Astrocyte (in vitro differentiated cells and primary cell): ENCODE measurements around the gene DHX29. TPM values are rescaled to one million over a fixed set of nuclear protein-coding genes. Genes with fewer than 3 reads are reported as not detected.

Source experiments
- DNase-seq: peaks from one replicate; pipeline ENCODE4 v3.0.0-alpha.2; 2010; ENCODE audit warnings: low read depth
- FAIRE-seq: peaks from 2 replicates; lab custom pipeline; 2011; peaks lifted over from hg19 to GRCh38; lab: Jason Lieb, UNC
- H2AFZ ChIP-seq: 2 replicates; pipeline ENCODE4 v1.6.0; 2012; ENCODE audit warnings: low read depth, low read length, inconsistent platforms
- H3K27ac ChIP-seq: 2 replicates; pipeline ENCODE4 v1.5.1; 2011; ENCODE audit warnings: low read depth, low read length, inconsistent platforms
- H3K27me3 ChIP-seq: 2 replicates; pipeline ENCODE4 v1.6.0; 2011; ENCODE audit warnings: low read length, inconsistent platforms; ENCODE audit not compliant: insufficient read depth
- H3K36me3 ChIP-seq: 2 replicates; pipeline ENCODE4 v1.5.1; 2011; ENCODE audit warnings: low read length, inconsistent platforms; ENCODE audit not compliant: insufficient read depth
- H3K4me1 ChIP-seq: 2 replicates; pipeline ENCODE4 v1.5.1; 2011; ENCODE audit warnings: low read length, inconsistent platforms; ENCODE audit not compliant: insufficient read depth
- H3K4me2 ChIP-seq: 2 replicates; pipeline ENCODE4 v1.6.0; 2012; ENCODE audit warnings: low read length, inconsistent platforms
- H3K4me3 ChIP-seq: 2 replicates; pipeline ENCODE4 v1.5.1; 2011; ENCODE audit warnings: low read depth, mild to moderate bottlenecking, low read length, inconsistent platforms; ENCODE audit not compliant: insufficient read depth
- H3K79me2 ChIP-seq: 2 replicates; pipeline ENCODE4 v1.6.0; 2012; ENCODE audit warnings: mild to moderate bottlenecking, low read length, inconsistent platforms; ENCODE audit not compliant: insufficient read depth
- H3K9ac ChIP-seq: 2 replicates; pipeline ENCODE4 v1.6.0; 2012; ENCODE audit warnings: mild to moderate bottlenecking, low read length, inconsistent platforms
- H3K9me3 ChIP-seq: 2 replicates; pipeline ENCODE4 v1.5.1; 2012; ENCODE audit warnings: low read depth, mild to moderate bottlenecking, low read length, inconsistent platforms; ENCODE audit not compliant: insufficient read depth
- H4K20me1 ChIP-seq: 2 replicates; pipeline ENCODE4 v1.6.0; 2012; ENCODE audit warnings: low read length, inconsistent platforms; ENCODE audit not compliant: insufficient read depth
- H3K27ac Mint-ChIP-seq: one replicate; pipeline ENCODE4 v1.8.0; 2021; ENCODE audit warnings: mild to moderate bottlenecking, mixed read lengths; ENCODE audit not compliant: unreplicated experiment
- H3K27me3 Mint-ChIP-seq: one replicate; pipeline ENCODE4 v1.8.0; 2021; ENCODE audit warnings: low read depth, mixed read lengths; ENCODE audit not compliant: unreplicated experiment
- H3K36me3 Mint-ChIP-seq: one replicate; pipeline ENCODE4 v1.8.0; 2021; ENCODE audit warnings: low read depth, mixed read lengths; ENCODE audit not compliant: unreplicated experiment
- H3K4me1 Mint-ChIP-seq: one replicate; pipeline ENCODE4 v1.8.0; 2021; ENCODE audit warnings: low read depth, mixed read lengths; ENCODE audit not compliant: unreplicated experiment
- H3K4me3 Mint-ChIP-seq: one replicate; pipeline ENCODE4 v1.8.0; 2021; ENCODE audit warnings: mild to moderate bottlenecking, moderate library complexity, mixed read lengths; ENCODE audit not compliant: unreplicated experiment
- H3K9me3 Mint-ChIP-seq: one replicate; pipeline ENCODE4 v1.8.0; 2021; ENCODE audit warnings: mild to moderate bottlenecking, mixed read lengths; ENCODE audit not compliant: unreplicated experiment
- EZH2 ChIP-seq: IDR thresholded peaks from 2 replicates; pipeline ENCODE4 v1.6.1; 2012; ENCODE audit warnings: mild to moderate bottlenecking, low read length, inconsistent platforms; ENCODE audit not compliant: insufficient read depth
- total RNA-seq: library from RNA; stranded (reverse); gene quantifications from 2 replicates; pipeline ENCODE4 v1.2.1, GENCODE V29; 2021
- TF ChIP-seq, protein P1 (sequence below): IDR thresholded peaks from 2 replicates; pipeline ENCODE4 v1.5.1; 2011; ENCODE audit warnings: low read depth, mild to moderate bottlenecking, inconsistent platforms, low read length, moderate library complexity; ENCODE audit not compliant: insufficient read depth

DHX29 gene
- total RNA-seq, 1 donor from 2014 or later: 27.0 TPM

DNA sequence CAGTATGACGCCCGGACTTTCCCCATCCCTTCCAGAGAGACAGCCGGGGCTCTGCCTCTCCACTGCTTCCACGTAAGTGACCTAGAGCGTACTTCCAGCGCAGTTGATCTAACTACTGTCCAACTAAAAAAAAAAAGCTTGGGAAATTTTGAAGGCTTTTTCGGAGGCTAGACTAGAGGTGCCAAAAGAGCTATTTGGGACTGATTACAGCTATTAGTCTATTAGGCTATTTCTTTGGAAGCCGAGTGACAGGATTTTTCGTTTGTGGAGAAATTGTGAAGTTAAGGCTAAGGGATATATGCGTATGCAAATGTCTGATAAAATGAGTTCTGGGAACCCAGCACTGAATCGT, 75.6 kb downstream of the DHX29 start:
- Histone ChIP-seq H3K4me3 (no peak overlapping the region), H3K9ac (no peak overlapping the region), H2AFZ (no peak overlapping the region), H3K27ac (no peak overlapping the region), H4K20me1 (peaks cover 13% of the 10 kb centered on the region), H3K79me2 (no peaks in the 10 kb centered on the region), H3K4me2 (peak overlapping the region; percentile 97), H3K9me3 (no peaks in the 10 kb centered on the region), H3K27me3 (peaks cover 71% of the 10 kb centered on the region), H3K4me1 (peaks cover 31% of the 10 kb centered on the region), H3K36me3 (no peaks in the 10 kb centered on the region)
- FAIRE-seq (no peak), DNase-seq (no peak)
- peaks cover 2% of the 10 kb centered on the region for H3K36me3 Mint-ChIP-seq
- H3K27ac Mint-ChIP-seq: peak overlapping the region; percentile 75
- peaks cover 11% of the 10 kb centered on the region for H3K9me3 Mint-ChIP-seq
- peaks cover 2% of the 10 kb centered on the region for H3K4me1 Mint-ChIP-seq
- H3K4me3 Mint-ChIP-seq: peak overlapping the region; percentile 87
- TF ChIP-seq EZH2: no peak
- TF ChIP-seq, protein P1, sequence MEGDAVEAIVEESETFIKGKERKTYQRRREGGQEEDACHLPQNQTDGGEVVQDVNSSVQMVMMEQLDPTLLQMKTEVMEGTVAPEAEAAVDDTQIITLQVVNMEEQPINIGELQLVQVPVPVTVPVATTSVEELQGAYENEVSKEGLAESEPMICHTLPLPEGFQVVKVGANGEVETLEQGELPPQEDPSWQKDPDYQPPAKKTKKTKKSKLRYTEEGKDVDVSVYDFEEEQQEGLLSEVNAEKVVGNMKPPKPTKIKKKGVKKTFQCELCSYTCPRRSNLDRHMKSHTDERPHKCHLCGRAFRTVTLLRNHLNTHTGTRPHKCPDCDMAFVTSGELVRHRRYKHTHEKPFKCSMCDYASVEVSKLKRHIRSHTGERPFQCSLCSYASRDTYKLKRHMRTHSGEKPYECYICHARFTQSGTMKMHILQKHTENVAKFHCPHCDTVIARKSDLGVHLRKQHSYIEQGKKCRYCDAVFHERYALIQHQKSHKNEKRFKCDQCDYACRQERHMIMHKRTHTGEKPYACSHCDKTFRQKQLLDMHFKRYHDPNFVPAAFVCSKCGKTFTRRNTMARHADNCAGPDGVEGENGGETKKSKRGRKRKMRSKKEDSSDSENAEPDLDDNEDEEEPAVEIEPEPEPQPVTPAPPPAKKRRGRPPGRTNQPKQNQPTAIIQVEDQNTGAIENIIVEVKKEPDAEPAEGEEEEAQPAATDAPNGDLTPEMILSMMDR: no peak
- peaks cover 67% of the 10 kb centered on the region for H3K27me3 Mint-ChIP-seq

DNA sequence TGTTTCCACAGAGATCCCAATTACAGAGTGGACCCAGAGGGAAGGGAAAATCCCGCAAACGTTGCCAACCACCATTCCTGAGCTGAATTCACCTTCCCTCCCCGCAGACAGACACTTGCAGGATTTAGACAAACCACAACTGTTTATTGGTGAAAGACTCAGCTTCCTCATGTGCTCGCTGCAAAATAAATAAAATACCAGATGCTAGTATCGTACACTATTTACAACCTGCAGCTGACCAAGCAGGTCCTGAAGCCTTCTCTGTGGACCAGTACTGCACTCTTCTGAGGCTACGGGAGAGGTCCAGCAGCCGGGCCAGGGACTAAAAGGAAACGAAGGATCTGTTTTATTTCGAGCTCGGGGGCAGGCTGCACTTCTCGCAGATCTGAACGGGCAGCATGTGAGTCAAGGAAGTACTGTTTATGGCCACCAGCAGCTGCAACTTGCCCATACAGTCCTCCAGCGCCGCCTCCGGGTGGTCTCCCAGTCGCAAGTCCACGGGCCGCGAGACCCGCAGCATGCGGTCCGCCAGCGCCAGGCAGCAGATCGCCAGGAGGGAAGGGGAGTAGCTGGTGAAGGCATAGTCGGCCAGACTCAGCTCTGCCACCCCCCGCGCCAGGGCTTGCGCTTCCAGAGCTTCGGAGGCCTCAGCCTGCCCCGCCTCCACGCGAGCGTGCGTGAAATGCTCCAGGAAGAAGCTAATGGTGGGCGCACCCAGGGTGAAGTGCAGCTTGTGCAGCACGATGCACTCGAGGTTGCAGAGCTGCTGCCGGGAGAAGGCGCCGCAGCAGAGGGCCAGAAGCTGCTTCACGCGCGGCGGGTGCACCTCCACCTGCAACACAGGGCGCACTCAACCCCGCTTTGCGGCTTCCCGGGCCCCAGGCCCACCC, 76.2 kb downstream of the DHX29 start:
- DNase-seq (no peak), FAIRE-seq (no peak)
- Mint-ChIP-seq H3K4me1 (peaks cover 2% of the 10 kb centered on the region), H3K36me3 (peaks cover 2% of the 10 kb centered on the region), H3K9me3 (peaks cover 12% of the 10 kb centered on the region), H3K27ac (peak overlapping the region; percentile 75), H3K27me3 (peaks cover 64% of the 10 kb centered on the region), H3K4me3 (peak overlapping the region; percentile 87)
- peaks cover 13% of the 10 kb centered on the region for H4K20me1 ChIP-seq
- no peaks in the 10 kb centered on the region for H3K36me3 ChIP-seq
- peaks cover 35% of the 10 kb centered on the region for H3K4me1 ChIP-seq
- no peak overlapping the region for H3K9ac ChIP-seq
- H2AFZ ChIP-seq: peak overlapping the region; percentile 40
- TF ChIP-seq, protein P1: no peak
- TF ChIP-seq EZH2: peak; percentile 75
- peaks cover 73% of the 10 kb centered on the region for H3K27me3 ChIP-seq
- peak overlapping the region; percentile 97 for H3K4me2 ChIP-seq
- H3K9me3 ChIP-seq: no peaks in the 10 kb centered on the region
- H3K4me3 ChIP-seq: no peak overlapping the region
- H3K27ac ChIP-seq: no peak overlapping the region
- no peaks in the 10 kb centered on the region for H3K79me2 ChIP-seq

DNA sequence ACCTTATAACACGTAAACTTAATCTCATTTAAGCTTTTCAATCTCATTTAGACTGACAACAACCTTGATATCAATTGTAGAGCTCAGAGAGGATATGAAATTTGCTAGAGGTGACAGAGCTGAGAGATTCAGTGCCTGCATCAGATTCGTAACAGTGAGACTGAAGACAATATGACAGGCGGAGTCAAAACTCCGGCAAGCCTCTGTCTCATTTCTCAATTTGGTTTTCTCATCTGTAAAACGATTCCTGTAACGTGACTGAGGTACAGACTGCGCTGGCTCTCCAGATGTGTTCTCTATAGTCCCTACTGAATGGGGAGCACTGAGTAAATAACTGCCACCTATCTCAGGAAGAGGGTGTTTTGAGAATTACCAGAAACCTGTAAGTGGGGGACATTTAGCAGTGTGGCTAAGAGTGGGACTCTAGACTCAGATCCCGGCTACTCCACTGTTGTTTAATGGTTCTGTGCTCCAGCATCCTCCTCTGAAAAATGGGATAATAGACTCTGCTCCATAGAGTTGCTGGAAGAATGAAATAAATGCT, 77.3 kb downstream of the DHX29 start:
- Histone ChIP-seq H3K9ac (no peak overlapping the region), H3K27me3 (peaks cover 82% of the 10 kb centered on the region), H3K9me3 (no peaks in the 10 kb centered on the region), H3K4me1 (peaks cover 35% of the 10 kb centered on the region), H3K79me2 (no peaks in the 10 kb centered on the region), H3K4me2 (no peak overlapping the region), H4K20me1 (peaks cover 20% of the 10 kb centered on the region), H3K4me3 (no peak overlapping the region), H3K27ac (no peak overlapping the region), H2AFZ (no peak overlapping the region), H3K36me3 (no peaks in the 10 kb centered on the region)
- Mint-ChIP-seq H3K27ac (peak overlapping the region; percentile 34), H3K4me3 (no peak overlapping the region), H3K36me3 (peaks cover 2% of the 10 kb centered on the region), H3K4me1 (peaks cover 2% of the 10 kb centered on the region), H3K9me3 (peaks cover 13% of the 10 kb centered on the region), H3K27me3 (peaks cover 70% of the 10 kb centered on the region)
- TF ChIP-seq, protein P1: no peak
- no peak for TF ChIP-seq EZH2
- no peak for FAIRE-seq
- no peak for DNase-seq
